Stimulated activated CD8-positive, alpha-beta memory T cell treated with anti-CD3 and anti-CD28 coated beads, Interleukin-7, amount 100 ng/mL, for 4 hours (primary cell): ENCODE results near the gene FRMPD3.
"Not testable (repeated sequence)": the region's sequence is repeated elsewhere in the genome, so short reads cannot be mapped to it uniquely, and the experiment has no call there.

Experiments used
- DNase-seq, 2 donors: peaks; one replicate each; pipeline ENCODE4 v3.0.0-alpha.2; 2020; ENCODE audit warnings: low read depth in 2 of 2

The FRMPD3 gene

DNA sequence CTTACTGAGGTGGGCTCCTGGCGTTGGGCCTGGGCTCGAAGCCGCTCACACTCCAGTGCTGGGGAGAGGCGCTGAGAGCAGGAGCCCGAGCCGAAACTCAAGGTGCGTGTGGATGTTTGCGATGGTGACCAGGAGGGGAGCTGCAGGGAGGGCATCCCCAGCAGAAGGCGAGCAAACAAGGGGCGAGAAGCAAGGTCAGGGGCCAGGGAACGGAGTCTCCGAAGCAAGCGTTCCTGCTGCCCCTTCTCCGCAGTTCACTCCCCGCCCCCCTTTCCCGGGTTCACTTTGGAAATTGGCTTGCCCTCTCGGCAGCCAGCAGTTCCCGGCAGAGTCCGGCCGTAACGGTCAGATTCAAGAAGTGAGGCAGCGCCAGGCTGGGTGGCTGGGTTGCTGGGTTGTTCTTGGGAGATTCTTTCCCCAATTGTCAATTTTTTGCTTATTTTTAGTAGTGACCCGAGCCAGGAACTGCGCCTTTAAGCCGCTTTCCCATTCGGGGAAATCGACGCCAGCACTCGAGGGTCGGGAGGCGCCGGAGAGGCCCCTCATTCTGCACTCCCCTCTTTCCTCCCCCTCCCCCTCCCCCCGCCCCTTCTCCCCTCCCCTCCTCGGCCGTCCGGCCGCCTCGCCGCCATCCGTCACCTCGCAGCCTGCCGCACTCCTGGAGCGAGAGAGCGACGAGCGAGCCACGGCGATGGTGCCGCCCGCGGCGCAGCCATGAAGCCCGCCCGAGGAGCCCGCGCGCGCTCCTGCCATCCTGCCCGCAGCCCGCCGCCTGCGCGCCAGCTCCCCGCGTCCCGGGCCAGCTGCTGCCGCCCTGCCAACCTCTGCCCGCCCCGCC lies at the start of gene FRMPD3:
TSS of gene FRMPD3 (plus strand) at position 655 of the 838 bp plus-strand sequence. CDS start 76,937 bp downstream, outside the sequence.
- DNase-seq = no peak

DNA sequence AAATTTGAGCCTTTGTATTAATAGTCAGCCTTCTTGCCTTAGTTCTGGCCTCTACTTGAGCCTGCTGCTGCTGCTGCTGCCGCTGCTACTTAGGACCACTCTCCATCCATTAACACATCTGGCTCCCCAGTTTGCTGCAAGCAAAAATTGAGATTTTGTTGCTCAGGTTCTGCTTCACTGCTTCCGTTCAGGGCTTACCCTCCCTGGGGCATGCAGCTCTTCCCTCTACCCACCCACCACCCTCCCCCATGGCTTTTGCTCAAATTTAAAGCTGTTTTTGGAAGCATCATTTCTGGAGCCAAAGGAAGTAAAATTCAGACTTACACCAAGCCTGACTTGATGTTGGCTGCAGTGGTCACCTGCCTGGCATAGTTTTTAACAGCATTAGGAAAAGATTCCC lies 28.9 kb upstream of the FRMPD3 start:
- DNase-seq = no peak

DNA sequence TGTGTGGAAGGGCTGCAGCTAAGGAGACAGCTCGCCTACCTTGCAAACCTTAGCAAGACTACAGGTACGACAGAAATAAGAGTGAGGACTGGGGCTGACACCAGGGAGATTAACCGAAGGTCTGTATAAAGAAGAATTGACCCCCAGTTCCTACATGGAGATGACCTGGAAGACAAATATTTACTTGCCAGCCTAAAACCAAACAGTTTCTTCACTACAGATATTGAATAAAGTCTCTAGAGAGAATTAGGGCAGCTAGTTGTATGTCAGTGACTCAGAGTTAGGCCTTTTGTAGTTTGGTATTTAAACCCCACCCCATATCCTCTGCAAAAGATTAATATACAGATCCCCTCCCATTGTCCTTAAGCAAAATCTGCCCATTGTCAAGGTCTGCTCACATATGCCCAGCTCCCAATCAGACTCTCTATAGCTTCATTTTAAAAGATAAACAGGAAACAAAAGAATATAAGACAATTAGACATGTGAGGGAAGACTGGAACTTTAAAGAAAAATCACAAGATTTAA lies 28.1 kb upstream of the FRMPD3 start:
- no peak for DNase-seq

DNA sequence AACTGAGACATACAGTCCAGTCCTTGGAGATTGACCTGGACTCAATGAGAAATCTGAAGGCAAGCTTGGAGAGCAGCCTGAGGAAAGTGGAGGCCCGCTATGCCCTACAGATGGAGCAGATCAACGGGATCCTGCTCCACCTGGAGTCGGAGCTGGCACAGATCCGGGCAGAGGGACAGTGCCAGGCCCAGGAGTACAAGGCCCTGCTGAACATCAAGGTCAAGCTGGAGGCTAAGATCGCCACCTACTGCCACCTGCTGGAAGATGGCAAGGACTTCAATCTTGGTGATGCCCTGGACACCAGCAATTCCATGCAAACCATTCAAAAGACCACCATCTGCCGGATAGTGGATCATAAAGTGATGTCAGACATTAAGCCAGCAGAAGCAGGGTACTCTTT lies 20.4 kb upstream of the FRMPD3 start:
- DNase-seq = no peak

DNA sequence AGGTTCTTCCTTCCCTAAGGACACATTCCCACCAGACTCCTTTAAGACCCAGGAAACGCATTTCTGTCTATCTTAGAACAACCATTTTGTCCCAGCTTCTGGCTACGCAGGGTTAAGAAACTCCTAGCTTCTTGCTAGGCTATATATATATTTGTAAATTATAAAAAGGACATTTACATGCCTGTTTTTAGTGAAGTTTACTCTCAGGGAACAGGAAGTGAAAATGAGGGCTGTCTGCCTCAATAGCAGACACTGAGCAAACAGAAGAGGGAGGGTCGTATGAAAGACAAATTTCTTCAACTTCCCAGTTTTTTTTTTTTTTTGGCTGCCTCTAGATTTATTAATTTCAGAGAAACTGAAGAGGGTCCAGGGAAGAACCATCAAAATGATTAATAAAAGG lies 9.3 kb upstream of the FRMPD3 start:
- DNase-seq = no peak

DNA sequence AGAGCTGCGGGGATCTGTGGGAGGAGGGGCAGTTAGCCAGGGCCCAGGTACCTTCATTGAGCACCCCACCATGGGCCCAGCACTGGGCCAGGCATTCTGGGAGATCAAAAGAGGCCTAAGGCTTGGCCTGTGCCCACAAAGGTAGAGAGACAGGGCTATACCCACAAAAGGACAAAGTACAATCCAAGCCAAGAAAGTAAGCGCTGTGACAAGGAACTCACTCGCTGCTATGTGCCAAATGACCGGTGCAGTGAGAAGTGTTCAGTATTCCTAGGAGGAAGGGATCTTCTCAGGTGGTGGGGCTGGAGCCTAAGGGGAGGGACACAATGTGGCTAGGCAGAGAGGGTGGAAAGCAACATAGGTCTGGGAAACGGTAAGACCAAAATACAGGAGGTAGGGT lies 8.8 kb upstream of the FRMPD3 start:
- no peak for DNase-seq

DNA sequence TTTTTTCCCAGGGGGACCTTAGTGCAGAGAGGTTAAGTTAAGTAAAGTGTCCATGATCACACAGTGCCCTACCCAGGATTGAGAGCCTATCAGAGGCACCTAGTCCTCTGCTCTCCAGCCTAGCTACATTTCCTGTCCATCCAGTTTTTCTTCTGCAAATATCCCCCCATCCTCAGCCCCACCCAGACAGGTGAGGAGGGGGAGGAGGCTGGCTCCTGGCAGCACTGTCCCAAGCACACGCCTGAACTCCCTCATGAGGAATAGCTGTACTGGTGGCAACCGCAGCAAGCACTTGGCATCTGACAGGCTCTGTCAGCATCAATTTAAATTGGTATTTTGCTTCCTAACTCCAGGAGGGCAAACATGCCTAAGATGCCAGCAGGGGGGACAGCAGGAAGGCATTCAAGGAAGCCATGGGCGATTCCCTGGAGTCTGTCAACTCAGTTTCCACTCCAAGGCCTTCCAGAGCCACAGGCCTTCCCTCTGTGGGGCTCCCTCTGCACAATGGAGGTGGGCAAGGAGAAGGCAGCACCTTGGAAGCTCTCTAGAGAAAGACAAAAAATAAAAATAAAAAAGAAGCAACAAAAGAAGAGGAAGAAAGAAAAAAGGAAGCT lies 6.4 kb upstream of the FRMPD3 start:
- DNase-seq = no peak

DNA sequence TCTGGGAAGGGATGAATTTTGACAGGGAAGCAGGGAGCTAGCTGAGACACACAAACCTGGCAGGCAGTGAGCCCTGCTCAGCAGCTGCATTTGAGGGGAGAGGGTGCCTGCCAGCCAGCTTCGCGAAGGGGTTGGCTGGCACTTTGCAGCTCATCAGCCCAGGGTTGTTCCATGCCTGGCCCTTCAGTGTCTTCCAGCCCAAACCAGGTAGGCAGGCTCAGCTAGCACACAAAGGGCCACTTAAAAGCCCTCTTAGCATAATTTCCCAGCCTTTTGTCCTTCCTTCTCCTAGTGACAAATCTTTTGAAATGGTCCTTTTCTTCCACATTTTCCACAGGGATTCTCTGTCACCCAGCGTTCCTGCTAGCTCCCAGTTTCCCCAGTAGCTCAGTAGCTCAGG lies 4.3 kb upstream of the FRMPD3 start:
- no peak for DNase-seq

DNA sequence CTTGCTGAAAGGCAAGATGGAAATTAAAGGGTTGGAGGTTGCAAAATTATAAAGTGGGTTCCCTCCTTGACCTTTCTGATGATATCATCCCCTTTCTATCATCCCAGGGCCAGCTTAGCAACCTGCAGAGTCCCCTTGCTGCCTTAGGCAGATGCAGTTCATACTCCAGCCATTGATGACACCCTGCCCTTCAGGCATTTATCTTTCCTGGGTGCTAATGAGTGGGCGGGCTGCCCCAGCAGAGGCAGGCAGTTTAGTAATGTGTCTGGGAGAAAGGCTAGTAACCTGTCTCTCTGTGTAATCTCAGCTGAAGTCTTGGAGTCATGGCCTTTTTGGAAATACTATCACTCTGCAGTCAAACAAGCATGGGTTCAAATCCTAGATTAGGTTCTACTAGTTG lies 3.8 kb upstream of the FRMPD3 start:
- no peak for DNase-seq

DNA sequence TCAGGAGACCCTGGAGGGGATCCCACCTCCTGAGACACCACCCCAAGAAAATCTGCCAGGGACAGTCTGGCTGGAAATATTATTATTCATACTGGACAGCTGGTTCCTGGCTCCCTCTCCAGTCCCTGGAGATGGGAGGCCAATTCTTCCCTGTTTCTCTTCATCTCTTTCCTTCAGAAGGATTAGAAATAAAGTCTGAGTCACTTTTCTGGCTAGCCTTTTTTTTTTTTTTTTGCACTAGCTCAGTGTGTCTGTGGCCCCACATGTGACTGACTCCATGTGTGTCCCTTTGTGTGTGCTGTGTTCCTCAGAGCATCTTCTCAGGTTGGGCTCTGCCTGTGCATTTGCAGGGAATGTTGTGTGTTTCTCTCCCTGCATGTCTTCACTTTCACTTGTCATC lies 1.8 kb upstream of the FRMPD3 start:
- DNase-seq = no peak

DNA sequence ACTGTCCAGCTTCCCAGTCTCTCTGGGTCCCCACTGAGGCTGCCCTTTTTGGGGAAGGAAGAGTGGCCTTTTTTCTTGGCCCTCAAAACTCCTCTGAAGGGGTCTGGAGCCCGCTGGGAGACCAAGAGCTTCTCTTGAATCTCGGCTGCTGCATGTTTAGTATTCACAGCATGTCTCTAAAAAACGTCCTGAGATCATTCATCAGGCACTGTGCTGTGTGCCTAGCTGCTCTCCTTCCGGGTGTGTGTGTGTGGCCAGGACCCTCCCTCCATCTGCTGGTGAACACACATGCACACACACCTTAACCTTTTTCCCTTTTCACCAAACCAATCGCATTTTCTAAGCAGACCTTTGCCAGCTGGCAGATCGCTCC lies 841 bp upstream of the FRMPD3 start:
- no peak for DNase-seq

DNA sequence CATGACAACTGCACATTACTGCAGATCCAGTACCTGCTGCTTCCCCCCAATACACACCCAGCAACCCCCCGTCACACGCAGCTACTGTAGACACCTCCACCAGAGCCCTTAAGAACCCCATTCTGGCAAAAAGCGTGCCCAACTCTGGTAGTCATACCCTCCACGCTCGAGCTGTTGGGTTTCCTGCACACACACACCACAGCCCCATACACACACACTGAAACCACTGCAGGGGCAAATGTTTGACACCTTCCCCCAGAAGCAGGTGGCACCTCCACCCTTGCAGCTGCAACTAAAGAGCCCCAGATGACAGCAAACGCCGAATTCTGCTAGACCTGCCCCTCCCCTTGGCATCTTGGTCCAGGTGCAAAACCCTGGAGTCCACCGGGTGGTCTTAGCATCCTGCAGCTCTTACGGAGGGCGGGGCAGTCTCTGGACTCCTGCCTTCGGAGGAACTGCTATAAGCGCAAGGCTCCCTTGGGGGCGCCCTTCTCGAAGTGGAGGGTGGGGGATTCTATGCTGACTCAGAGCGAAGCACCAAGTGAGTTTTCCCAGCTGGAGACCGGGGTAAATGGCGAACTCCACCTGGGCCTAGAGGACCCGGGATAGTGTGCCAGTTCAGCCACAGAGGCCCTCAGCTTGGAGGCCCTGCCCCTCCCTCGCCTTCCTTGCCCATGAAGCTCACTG lies 1.5 kb downstream of the FRMPD3 start:
- peak in 1 of 2 donors; percentile 33 for DNase-seq

DNA sequence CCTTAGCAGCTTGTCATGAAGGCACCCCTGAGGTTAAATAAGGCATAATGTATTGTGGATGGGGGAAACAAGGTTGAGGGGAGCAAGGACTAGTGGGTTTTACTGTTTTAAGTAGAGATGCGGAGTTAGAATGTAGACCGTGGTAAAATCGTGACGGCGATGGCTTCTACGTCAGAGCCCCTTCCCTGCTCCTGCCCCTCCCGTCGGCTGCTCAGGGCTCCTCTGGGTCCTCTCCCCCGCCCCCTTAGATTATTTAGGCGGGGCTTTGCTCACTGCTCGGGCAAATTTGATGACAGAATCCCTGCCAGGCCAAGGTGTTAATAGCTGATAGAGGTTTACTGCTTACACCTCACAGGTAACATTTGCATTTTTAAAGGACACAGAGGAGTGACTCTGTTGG lies 2.3 kb downstream of the FRMPD3 start:
- peak in 1 of 2 donors; percentile 6 for DNase-seq

DNA sequence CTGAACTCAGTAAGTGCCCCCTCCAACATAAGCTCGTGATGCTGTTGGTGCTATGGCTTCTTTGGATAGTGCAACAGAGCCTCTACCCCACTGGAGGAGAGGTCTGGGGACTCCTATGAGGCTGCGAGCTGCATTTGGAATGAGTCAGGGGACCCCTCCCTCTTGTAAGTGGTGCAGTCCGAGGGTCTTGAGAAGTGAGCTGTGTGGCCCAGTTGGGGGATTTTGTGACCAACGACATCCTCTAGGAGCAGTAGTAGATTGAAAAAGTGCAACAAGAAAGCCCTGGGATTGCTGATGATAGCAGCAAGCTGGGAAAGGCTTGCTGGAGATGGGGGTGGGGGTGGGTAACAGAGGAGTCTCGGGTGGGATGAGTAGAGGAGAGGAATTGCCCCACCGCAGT lies 3.1 kb downstream of the FRMPD3 start:
- no peak for DNase-seq

DNA sequence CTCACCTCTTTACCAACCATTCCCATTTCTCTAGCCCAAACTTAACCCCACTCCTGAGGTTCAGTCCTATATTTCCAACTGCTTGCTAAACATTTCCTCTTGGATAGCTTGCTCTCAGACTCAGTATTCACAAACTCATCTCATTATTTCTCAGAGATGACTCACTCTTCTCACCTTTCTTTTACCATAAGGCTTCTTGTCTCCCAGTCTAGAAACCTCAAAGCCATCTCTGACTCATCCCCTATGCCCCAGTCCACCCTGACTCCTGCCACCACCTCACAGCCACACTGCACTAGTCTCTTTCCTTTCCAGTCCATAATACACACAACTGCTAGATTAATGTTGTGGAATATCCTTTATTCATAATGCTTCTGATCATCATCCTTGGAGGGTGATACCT lies 4.8 kb downstream of the FRMPD3 start:
- DNase-seq = peak; percentile 1 to 17

DNA sequence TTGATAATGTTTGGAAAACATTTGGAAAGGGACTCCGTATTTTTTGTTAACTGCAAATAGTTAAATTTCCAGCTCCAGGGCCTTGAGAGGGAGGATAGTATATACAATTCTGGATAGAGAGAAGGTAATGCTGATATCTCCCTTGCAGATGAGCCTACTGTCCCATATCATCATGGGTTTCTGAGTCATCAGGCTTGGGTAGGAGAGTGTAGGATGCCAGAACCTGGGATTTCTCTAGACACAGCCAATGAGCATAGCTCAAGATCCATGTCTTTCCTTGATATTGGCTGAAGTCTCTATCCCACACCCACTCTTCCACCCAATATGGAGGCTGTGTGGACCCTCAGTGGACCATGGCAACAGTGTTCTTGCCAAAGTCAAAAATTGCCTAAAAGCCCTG lies 7.8 kb downstream of the FRMPD3 start:
- no peak for DNase-seq

DNA sequence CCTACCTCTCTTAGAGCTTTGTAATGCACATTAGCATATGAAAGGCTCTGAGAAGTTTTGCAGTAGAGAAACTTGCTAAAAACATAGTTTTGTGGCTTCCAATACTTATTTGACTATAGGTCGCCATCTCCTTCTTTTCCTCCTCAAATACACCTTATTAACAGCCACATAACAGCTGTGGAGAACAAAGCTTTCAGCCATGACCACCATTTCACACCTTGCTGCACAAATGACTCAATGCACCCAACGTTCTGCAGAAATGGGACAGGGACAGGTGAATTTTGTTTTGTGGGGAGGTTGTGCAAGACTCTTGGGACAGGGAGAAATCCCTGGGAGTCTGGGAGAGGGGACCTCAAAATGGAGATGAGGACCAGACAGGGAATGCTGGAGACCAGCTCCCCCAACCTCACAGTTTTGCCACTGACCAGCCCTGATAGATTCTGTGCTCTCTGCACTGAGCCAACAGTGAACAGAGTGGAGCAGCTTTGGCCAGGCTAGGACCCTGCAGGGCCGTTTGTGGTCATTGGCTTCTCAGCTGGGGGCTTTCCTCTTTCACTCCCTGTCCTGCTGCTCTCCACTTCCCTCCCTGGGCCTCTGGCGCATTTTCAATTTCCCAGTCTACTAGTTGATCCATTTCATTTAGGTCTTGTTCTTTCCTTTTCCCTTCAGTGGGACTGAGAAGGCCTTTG lies 16.6 kb downstream of the FRMPD3 start:
- DNase-seq = no peak

DNA sequence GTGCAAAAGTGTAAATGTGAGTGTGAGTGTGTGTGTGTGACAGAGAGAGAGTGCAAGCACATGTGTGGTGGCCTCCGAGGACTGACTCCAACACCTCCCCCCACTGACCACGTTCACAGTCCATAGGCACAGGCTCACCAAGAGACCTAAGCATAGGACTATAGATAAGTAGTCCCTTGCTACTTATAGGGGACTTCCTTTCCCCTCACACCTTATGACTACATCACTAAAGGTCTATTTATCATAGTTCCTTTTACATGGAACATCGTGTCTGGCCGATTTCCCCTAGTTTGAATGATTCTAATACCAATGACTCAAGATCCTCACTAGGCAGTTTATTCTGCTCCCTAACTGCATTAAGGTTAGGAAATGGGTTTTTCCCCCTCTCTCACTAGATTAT lies 17.8 kb downstream of the FRMPD3 start:
- DNase-seq = no peak

DNA sequence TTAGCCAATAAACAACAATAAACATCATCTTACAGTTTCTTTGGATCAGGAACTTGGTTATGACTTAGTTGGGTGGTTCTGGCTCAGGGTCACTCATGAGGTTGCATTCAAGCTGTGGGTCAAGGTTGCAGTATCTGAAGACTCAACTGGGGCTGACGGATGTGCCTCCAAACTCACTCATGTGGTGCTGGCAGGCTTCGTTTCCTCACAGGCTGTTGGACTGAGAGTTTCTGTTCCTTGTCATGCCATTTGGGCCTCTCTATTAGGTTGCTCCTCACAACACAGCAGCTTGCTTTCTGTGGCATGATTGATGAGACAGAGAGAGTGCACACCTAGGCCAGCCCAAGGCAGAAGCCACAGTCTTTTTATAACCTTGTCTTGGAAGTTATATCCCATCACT lies 20.7 kb downstream of the FRMPD3 start:
- DNase-seq = no peak

DNA sequence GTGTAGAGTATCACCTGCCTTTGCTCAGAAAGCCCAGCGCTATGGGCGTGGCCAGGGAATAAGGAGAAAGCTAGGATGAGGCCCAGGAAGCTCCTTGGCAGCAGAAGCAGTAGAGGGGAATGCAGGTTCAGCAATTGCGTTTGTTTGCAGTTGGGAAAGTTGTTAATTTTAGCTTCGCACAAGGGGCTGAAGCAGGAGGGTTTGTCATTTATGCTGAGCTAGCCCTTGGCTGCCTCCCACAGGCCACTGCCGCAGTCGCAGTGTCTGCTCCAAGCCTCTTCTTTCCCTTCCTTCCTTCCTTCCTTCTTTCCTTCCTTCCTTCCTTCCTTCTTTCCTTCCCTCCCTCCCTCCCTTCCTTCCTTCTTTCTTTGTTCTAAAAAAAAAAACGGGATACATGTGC lies 21.5 kb downstream of the FRMPD3 start:
- DNase-seq = no peak

DNA sequence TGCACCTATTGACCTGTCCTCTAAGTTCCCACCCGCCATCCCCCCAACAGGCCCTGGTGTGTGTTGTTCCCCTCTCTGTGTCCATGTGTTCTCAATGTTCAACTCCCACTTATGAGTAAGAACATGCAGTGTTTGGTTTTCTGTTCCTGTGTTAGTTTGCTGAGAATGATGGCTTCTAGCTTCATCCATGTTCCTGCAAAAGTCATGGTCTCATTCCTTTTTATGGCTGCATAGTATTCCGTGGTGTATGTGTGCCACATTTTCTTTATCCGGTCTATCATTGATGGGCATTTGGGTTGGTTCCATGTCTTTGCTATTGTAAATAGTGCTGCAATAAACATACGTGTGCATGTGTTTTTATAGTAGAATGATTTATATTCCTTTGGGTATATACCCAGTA lies 22.0 kb downstream of the FRMPD3 start:
- not testable (repeated sequence) for DNase-seq

DNA sequence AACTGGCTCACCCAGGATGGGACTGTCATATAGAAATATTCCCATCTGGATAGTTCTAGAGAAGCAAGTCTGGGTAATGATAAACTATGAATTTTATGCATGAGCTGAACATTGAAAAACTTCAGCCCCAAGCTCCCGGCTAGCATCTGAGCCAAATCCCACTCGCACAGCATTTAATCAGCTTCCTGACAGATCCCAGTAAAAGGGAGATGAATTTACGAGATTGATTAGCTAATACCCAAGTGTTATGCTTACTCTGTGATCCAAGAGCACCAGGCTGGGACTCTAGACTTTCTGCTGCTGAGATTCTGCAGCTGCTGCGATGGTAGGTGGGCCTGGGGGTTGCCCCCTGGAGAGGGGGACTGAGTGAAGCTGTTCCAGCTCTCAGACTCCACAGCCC lies 28.0 kb downstream of the FRMPD3 start:
- no peak for DNase-seq
